ENCODE results near the gene CHCHD6. TPM values are rescaled to one million over a fixed set of nuclear protein-coding genes. Genes with fewer than 3 reads are reported as not detected.

The CHCHD6 gene
- total and polyA plus RNA-seq, 2 of the 4 experiments (the other 2 are of a cell fraction), result 18.8 to 28.9 TPM

- no peak overlapping the region for H3K4ac ChIP-seq (ENCODE audit: low read depth, low read length)
- no peak overlapping the region for H4K91ac ChIP-seq (ENCODE audit: insufficient read depth, low read depth, low read length)
- H2AFZ ChIP-seq (replicated peaks; ENCODE audit: low read length, poor library complexity), result no peak overlapping the region
- no TSS peak for BruUV-seq (replicated peaks)
- H3K9me3 ChIP-seq (ENCODE audit: control insufficient read depth, insufficient read depth, low read length), result no peaks in the 10 kb centered on the region
- intact Hi-C loops (cut with micrococcal nuclease), result loop anchor here (10.0 kb wide), 1 partner anchor 466 kb away; no protein-coding TSS in a partner anchor
- in situ Hi-C loops (cut with MboI; ENCODE audit: low sequenced_read_pairs), result no loop called here
- TF ChIP-seq BHLHE40 (IDR thresholded peaks at IDR 0.05; ENCODE audit: low read depth, low read length) (no peak), CHD1 (IDR thresholded peaks at IDR 0.05; ENCODE audit: low read depth, low read length) (no peak), USF2 (IDR thresholded peaks at IDR 0.05; ENCODE audit: low read depth, low read length) (no peak), MAFK (IDR thresholded peaks at IDR 0.05; ENCODE audit: low read depth, low read length) (no peak), NFE2L2 (IDR thresholded peaks at IDR 0.05; ENCODE audit: low read depth, low read length) (no peak)
- H3K18ac ChIP-seq (ENCODE audit: low read depth, low read length), result no peak overlapping the region
- no peak overlapping the region for H3K4me2 ChIP-seq (ENCODE audit: low read depth, low read length)
- no peak overlapping the region for H3K9ac ChIP-seq (ENCODE audit: low read depth, low read length)
- no peak overlapping the region for H2AK5ac ChIP-seq (ENCODE audit: low read depth, low read length)
- peaks cover 14% of the 10 kb centered on the region; the same call in 1 of the 2 replicates for H3K4me1 ChIP-seq (ENCODE audit: control insufficient read depth, insufficient read depth, low read length)
- no peak overlapping the region for H2BK120ac ChIP-seq (ENCODE audit: low read depth, low read length)
- no peak overlapping the region for H3K4me3 ChIP-seq (ENCODE audit: insufficient read depth, low read depth, low read length)
- no peak overlapping the region for H3K23ac ChIP-seq (ENCODE audit: low read depth, low read length)
- no peak overlapping the region for H3K27ac ChIP-seq (ENCODE audit: insufficient read depth, low read length)
- H3K36me3 ChIP-seq (ENCODE audit: control insufficient read depth, insufficient read depth, low read length), result peaks cover 32% of the 10 kb centered on the region
- DNase-seq, result no peak
- 97% methylated on average over 24 of the region's 26 CpGs; no CpG with 5 or more reads in 1 of the 2 experiments for WGBS, 2 experiments (ENCODE audit: extremely low coverage in 2 of 2, insufficient read length in 1 of 2)
- H2BK20ac ChIP-seq (ENCODE audit: low read depth, low read length), result no peak overlapping the region
- no peak overlapping the region for H2AK9ac ChIP-seq (replicated peaks; ENCODE audit: low read depth, low read length, poor library complexity)
- no peak overlapping the region for H3K56ac ChIP-seq (ENCODE audit: extremely low read depth, insufficient read depth, low read length)
- no peak overlapping the region for H3K14ac ChIP-seq (replicated peaks; ENCODE audit: low read depth, low read length)
- peaks cover 96% of the 10 kb centered on the region for H4K20me1 ChIP-seq (ENCODE audit: insufficient read depth, low read length)
- peaks cover 22 to 88% of the 10 kb centered on the region in 2 experiments; a peak in 3 of 4 replicates for H3K79me1 ChIP-seq (ENCODE audit: low read depth in 1 of 2, low read length in 2 of 2)
- no peak overlapping the region for H2BK5ac ChIP-seq (ENCODE audit: low read depth, low read length, poor library complexity, severe bottlenecking)
- dilution Hi-C loops (cut with HindIII; ENCODE audit: low sequenced_read_pairs, unreplicated experiment), result no loop called here
- H4K5ac ChIP-seq (ENCODE audit: low read depth, low read length), result no peak overlapping the region
- no peak for ATAC-seq (ENCODE audit: low read depth)
- no peak overlapping the region for H4K8ac ChIP-seq (ENCODE audit: low read depth in 2 of 2, low read length in 2 of 2)
- H3K9me1 ChIP-seq (ENCODE audit: insufficient read depth, low read length), result peaks cover 8% of the 10 kb centered on the region; the same call in 1 of the 2 replicates
- H2BK15ac ChIP-seq (ENCODE audit: low read depth, low read length), result no peak overlapping the region
- ChIA-PET CTCF (no interaction called here), POLR2A (ENCODE audit: unreplicated experiment) (no interaction called here)
- no peaks in the 10 kb centered on the region for H3K27me3 ChIP-seq (ENCODE audit: control insufficient read depth, insufficient read depth, low read length)
Observed at GRCh38 chr3:126988451-126989021, 284.5 kb downstream of the CHCHD6 start.

Data from IMR-90 (cell line).